IMR-90 (cell line): ENCODE measurements around the gene PSMB2. TPM values are rescaled to one million over a fixed set of nuclear protein-coding genes. Genes with fewer than 3 reads are reported as not detected.

Experiments used
- ATAC-seq: fragments of 200-7000 bp; cut with Tn5 transposase; 2 replicates; pipeline ENCODE4 v1.9.1; 2020; ENCODE audit warnings: low read depth, mild to moderate bottlenecking, moderate library complexity
- BruUV-seq: library from RNA; stranded (reverse); fragments of 400-500 nt; replicated peaks from 2 replicates; lab custom pipeline; 2021; lab: Mats Ljungman, UMichigan
- CTCF ChIA-PET: fragments of 300-600 bp; formaldehyde crosslinking; extraction: SDS; loops from one replicate; lab custom pipeline; 2021; ENCODE audit warnings: antibody characterized with exemption; lab: Yijun Ruan, JAX
- POLR2A ChIA-PET: fragments of 300-600 bp; sonication (Branson Sonifier 250); formaldehyde crosslinking; loops from one replicate; lab custom pipeline; 2022; ENCODE audit warnings: antibody characterized with exemption; ENCODE audit not compliant: unreplicated experiment; lab: Charles Lee
- DNase-seq: peaks from one replicate; pipeline ENCODE4 v3.0.0; 2013
- H2AFZ ChIP-seq: replicated peaks from 2 replicates; pipeline ENCODE3; 2013; ENCODE audit warnings: low read length, mild to moderate bottlenecking; ENCODE audit not compliant: poor library complexity
- H2AK5ac ChIP-seq: 2 replicates; pipeline ENCODE4 v1.6.1; 2013; ENCODE audit warnings: low read depth, low read length, inconsistent platforms
- H2AK9ac ChIP-seq: replicated peaks from 2 replicates; pipeline ENCODE3; 2013; ENCODE audit warnings: mild to moderate bottlenecking, low read depth, low read length, moderate library complexity; ENCODE audit not compliant: poor library complexity
- H2BK120ac ChIP-seq: 2 replicates; pipeline ENCODE4 v1.6.1; 2013; ENCODE audit warnings: low read depth, low read length, inconsistent platforms
- H2BK15ac ChIP-seq: 3 replicates; pipeline ENCODE4 v1.6.1; 2013; ENCODE audit warnings: low read depth, low read length, inconsistent platforms
- H2BK20ac ChIP-seq: 2 replicates; pipeline ENCODE4 v1.6.1; 2013; ENCODE audit warnings: low read depth, mild to moderate bottlenecking, inconsistent platforms, low read length, moderate library complexity
- H2BK5ac ChIP-seq: 2 replicates; pipeline ENCODE4 v1.6.1; 2013; ENCODE audit warnings: mild to moderate bottlenecking, low read depth, low read length, inconsistent platforms; ENCODE audit not compliant: poor library complexity, severe bottlenecking
- H3K14ac ChIP-seq: replicated peaks from 2 replicates; pipeline ENCODE4 v1.6.1; 2013; ENCODE audit warnings: low read depth, low read length, inconsistent platforms
- H3K18ac ChIP-seq: 2 replicates; pipeline ENCODE4 v1.6.1; 2013; ENCODE audit warnings: low read depth, low read length, control low read depth
- H3K23ac ChIP-seq: 2 replicates; pipeline ENCODE4 v1.6.1; 2013; ENCODE audit warnings: low read depth, low read length, inconsistent platforms
- H3K27ac ChIP-seq: 2 replicates; pipeline ENCODE4 v1.5.1; 2013; ENCODE audit warnings: mild to moderate bottlenecking, control low read depth, low read length; ENCODE audit not compliant: insufficient read depth
- H3K27me3 ChIP-seq: 2 replicates; pipeline ENCODE4 v1.6.1; 2013; ENCODE audit warnings: low read length; ENCODE audit not compliant: control insufficient read depth, insufficient read depth
- H3K36me3 ChIP-seq: 2 replicates; pipeline ENCODE4 v1.6.1; 2013; ENCODE audit warnings: low read length, mixed read lengths; ENCODE audit not compliant: control insufficient read depth, insufficient read depth
- H3K4ac ChIP-seq: 2 replicates; pipeline ENCODE4 v1.6.1; 2013; ENCODE audit warnings: low read depth, low read length, inconsistent platforms
- H3K4me1 ChIP-seq: 2 replicates; pipeline ENCODE4 v1.6.1; 2013; ENCODE audit warnings: low read length, mixed read lengths; ENCODE audit not compliant: control insufficient read depth, insufficient read depth
- H3K4me2 ChIP-seq: 2 replicates; pipeline ENCODE4 v1.6.1; 2013; ENCODE audit warnings: low read depth, mild to moderate bottlenecking, control low read depth, low read length, moderate library complexity
- H3K4me3 ChIP-seq: 2 replicates; pipeline ENCODE4 v1.5.1; 2013; ENCODE audit warnings: low read depth, mild to moderate bottlenecking, control low read depth, low read length, moderate library complexity; ENCODE audit not compliant: insufficient read depth
- H3K56ac ChIP-seq: 2 replicates; pipeline ENCODE4 v1.6.1; 2013; ENCODE audit warnings: low read length, inconsistent platforms; ENCODE audit not compliant: insufficient read depth; ENCODE audit errors: extremely low read depth
- H3K79me1 ChIP-seq, 2 experiments: 2 replicates each; pipeline ENCODE4 v1.6.1; 2013; ENCODE audit warnings: low read length in 2 of 2, inconsistent platforms in 1 of 2, low read depth in 1 of 2
- H3K9ac ChIP-seq: 2 replicates; pipeline ENCODE4 v1.6.1; 2013; ENCODE audit warnings: low read depth, low read length, control low read depth
- H3K9me1 ChIP-seq: 2 replicates; pipeline ENCODE4 v1.6.1; 2013; ENCODE audit warnings: low read length, inconsistent platforms; ENCODE audit not compliant: insufficient read depth
- H3K9me3 ChIP-seq: 2 replicates; pipeline ENCODE4 v1.6.1; 2013; ENCODE audit warnings: low read length; ENCODE audit not compliant: control insufficient read depth, insufficient read depth
- H4K20me1 ChIP-seq: 2 replicates; pipeline ENCODE4 v1.6.1; 2013; ENCODE audit warnings: low read length, inconsistent platforms; ENCODE audit not compliant: insufficient read depth
- H4K5ac ChIP-seq: 2 replicates; pipeline ENCODE4 v1.6.1; 2013; ENCODE audit warnings: mild to moderate bottlenecking, low read depth, low read length, control low read depth
- H4K8ac ChIP-seq, 2 experiments: 2 replicates each; pipeline ENCODE4 v1.6.1; 2013; ENCODE audit warnings: low read depth in 2 of 2, low read length in 2 of 2, control low read depth in 1 of 2, inconsistent platforms in 1 of 2
- H4K91ac ChIP-seq: 2 replicates; pipeline ENCODE4 v1.6.1; 2013; ENCODE audit warnings: low read depth, low read length, inconsistent platforms; ENCODE audit not compliant: insufficient read depth
- FOS ChIP-seq: fragments of 150-350 bp; IDR thresholded peaks from 2 replicates; pipeline ENCODE4 v1.6.1; 2016; ENCODE audit warnings: low read depth, low read length
- MAZ ChIP-seq: IDR thresholded peaks from 2 replicates; pipeline ENCODE4 v1.6.1; 2012; ENCODE audit warnings: low read depth, mild to moderate bottlenecking, low read length, improper control_type of control experiment, moderate library complexity, borderline replicate concordance
- MXI1 ChIP-seq: IDR thresholded peaks from 2 replicates; pipeline ENCODE4 v1.6.1; 2012; ENCODE audit warnings: low read depth, mild to moderate bottlenecking, low read length, moderate library complexity, borderline replicate concordance
- RCOR1 ChIP-seq: IDR thresholded peaks from 2 replicates; pipeline ENCODE4 v1.6.1; 2012; ENCODE audit warnings: mild to moderate bottlenecking, low read length, improper control_type of control experiment; ENCODE audit not compliant: insufficient replicate concordance
- WGBS, 2 experiments: methylation state at CpG; one replicate each; pipeline versions ENCODE4 v1.1.5 to v1.1.7; 2013; ENCODE audit warnings: missing lambda C conversion rate in 2 of 2; ENCODE audit not compliant: insufficient read length in 1 of 2; ENCODE audit errors: extremely low coverage in 2 of 2; 5-methylcytosine and 5-hydroxymethylcytosine counted together
- dilution Hi-C: fragments of 300-500 bp; cut with HindIII; formaldehyde crosslinking; loops from one replicate; pipeline ENCODE4 v1.14.3; 2018; ENCODE audit warnings: low sequenced_read_pairs; ENCODE audit not compliant: unreplicated experiment
- in situ Hi-C: fragments of 300-500 bp; cut with MboI; formaldehyde crosslinking; loops from 3 replicates; pipeline ENCODE4 v1.14.3; 2019; ENCODE audit warnings: low sequenced_read_pairs, inconsistent platforms, mixed read lengths
- intact Hi-C: fragments of 100-400 bp; cut with micrococcal nuclease; formaldehyde crosslinking; loops from 2 replicates; pipeline ENCODE4 v1.10.0; 2022
- polyA plus RNA-seq, 3 experiments: library from polyadenylated mRNA; depleted of rRNA; stranded (reverse); fragments of >200 nt; gene quantifications; 2 replicates each; pipeline ENCODE4 v1.2.3, GENCODE V29; 2012; ENCODE audit warnings: low replicate concordance in 1 of 3
- total RNA-seq: library from RNA; depleted of rRNA; stranded (reverse); fragments of >200 nt; gene quantifications from 2 replicates; pipeline ENCODE4 v1.2.3, GENCODE V29; 2012
- TF ChIP-seq, protein P1 (sequence below): fragments of 150-350 bp; IDR thresholded peaks from 2 replicates; pipeline ENCODE4 v1.6.1; 2016; ENCODE audit warnings: low read depth, mild to moderate bottlenecking, low read length, moderate library complexity, borderline replicate concordance
- TF ChIP-seq, protein P2 (sequence below): conservative IDR thresholded peaks from 2 replicates; pipeline ENCODE4 v1.5.1; 2012; ENCODE audit warnings: mild to moderate bottlenecking, low read depth, low read length, improper control_type of control experiment

The PSMB2 gene
- total and polyA plus RNA-seq, 2 of the 4 experiments (the other 2 are of a cell fraction), result 23.8 to 86.2 TPM

GRCh38 chr1:35580949-35581388, 60.4 kb downstream of the PSMB2 start:
- in situ Hi-C loops (no loop called here), dilution Hi-C loops (no loop called here), intact Hi-C loops (no loop called here)
- Histone ChIP-seq H3K4me2 (no peak overlapping the region), H2AK5ac (no peak overlapping the region), H3K4me1 (peaks cover 1% of the 10 kb centered on the region; the same call in 1 of the 2 replicates), H3K56ac (no peak overlapping the region), H3K27me3 (peaks cover 18% of the 10 kb centered on the region; the same call in 1 of the 2 replicates), H4K20me1 (no peaks in the 10 kb centered on the region), H3K14ac (no peak overlapping the region), H3K4ac (no peak overlapping the region), H3K79me1 (no peaks in the 10 kb centered on the region), H2BK20ac (no peak overlapping the region), H4K8ac (no peak overlapping the region), H3K9me3 (no peaks in the 10 kb centered on the region), H3K23ac (no peak overlapping the region), H3K18ac (no peak overlapping the region), H2AK9ac (no peak overlapping the region), H3K27ac (no peak overlapping the region), H2AFZ (no peak overlapping the region), H2BK120ac (no peak overlapping the region), H2BK15ac (no peak overlapping the region), H3K36me3 (no peaks in the 10 kb centered on the region), H3K4me3 (no peak overlapping the region), H4K5ac (no peak overlapping the region), H3K9ac (no peak overlapping the region), H2BK5ac (no peak overlapping the region), H3K9me1 (no peaks in the 10 kb centered on the region), H4K91ac (no peak overlapping the region)
- CTCF ChIA-PET, result interaction anchor here (1.4 kb wide), 1 partner anchor 135 kb away, joined by 3 read pairs; no protein-coding TSS in a partner anchor
- DNase-seq (no peak), ATAC-seq (no peak)
- no CpG with 5 or more reads among the region's 4 CpGs for WGBS, 2 experiments
- TF ChIP-seq FOS, result no peak
- no peak for TF ChIP-seq MAZ
- TF ChIP-seq MXI1, result no peak
- TF ChIP-seq, protein P1, sequence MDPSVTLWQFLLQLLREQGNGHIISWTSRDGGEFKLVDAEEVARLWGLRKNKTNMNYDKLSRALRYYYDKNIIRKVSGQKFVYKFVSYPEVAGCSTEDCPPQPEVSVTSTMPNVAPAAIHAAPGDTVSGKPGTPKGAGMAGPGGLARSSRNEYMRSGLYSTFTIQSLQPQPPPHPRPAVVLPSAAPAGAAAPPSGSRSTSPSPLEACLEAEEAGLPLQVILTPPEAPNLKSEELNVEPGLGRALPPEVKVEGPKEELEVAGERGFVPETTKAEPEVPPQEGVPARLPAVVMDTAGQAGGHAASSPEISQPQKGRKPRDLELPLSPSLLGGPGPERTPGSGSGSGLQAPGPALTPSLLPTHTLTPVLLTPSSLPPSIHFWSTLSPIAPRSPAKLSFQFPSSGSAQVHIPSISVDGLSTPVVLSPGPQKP, result no peak
- TF ChIP-seq, protein P2, sequence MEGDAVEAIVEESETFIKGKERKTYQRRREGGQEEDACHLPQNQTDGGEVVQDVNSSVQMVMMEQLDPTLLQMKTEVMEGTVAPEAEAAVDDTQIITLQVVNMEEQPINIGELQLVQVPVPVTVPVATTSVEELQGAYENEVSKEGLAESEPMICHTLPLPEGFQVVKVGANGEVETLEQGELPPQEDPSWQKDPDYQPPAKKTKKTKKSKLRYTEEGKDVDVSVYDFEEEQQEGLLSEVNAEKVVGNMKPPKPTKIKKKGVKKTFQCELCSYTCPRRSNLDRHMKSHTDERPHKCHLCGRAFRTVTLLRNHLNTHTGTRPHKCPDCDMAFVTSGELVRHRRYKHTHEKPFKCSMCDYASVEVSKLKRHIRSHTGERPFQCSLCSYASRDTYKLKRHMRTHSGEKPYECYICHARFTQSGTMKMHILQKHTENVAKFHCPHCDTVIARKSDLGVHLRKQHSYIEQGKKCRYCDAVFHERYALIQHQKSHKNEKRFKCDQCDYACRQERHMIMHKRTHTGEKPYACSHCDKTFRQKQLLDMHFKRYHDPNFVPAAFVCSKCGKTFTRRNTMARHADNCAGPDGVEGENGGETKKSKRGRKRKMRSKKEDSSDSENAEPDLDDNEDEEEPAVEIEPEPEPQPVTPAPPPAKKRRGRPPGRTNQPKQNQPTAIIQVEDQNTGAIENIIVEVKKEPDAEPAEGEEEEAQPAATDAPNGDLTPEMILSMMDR, result no peak
- no peak for TF ChIP-seq RCOR1
- POLR2A ChIA-PET, result interaction anchor here (0.7 kb wide), 1 partner anchor 162 kb away, joined by 5 read pairs; no protein-coding TSS in a partner anchor
- no TSS peak for BruUV-seq
